MM.1S (cell line): Measurements from ENCODE around the gene CBFA2T2.

Experiments
- DNase-seq: peaks from one replicate; pipeline ENCODE4 v3.0.0-alpha.2; 2015
- H2AFZ ChIP-seq: fragments of 300-600 bp; sonication (generic); 2 replicates; pipeline ENCODE4 v1.6.0; 2016; ENCODE audit warnings: antibody characterized with exemption, low read length
- H3F3A ChIP-seq: fragments of 300-600 bp; sonication (generic); 2 replicates; pipeline ENCODE4 v1.6.1; 2016; ENCODE audit warnings: mild to moderate bottlenecking, antibody characterized with exemption, low read length, moderate library complexity, mixed read lengths; ENCODE audit not compliant: insufficient read depth
- H3K27ac ChIP-seq: fragments of 300-600 bp; sonication (generic); 2 replicates; pipeline ENCODE4 v1.5.1; 2016; ENCODE audit warnings: mild to moderate bottlenecking, low read length
- H3K27me3 ChIP-seq: fragments of 300-600 bp; sonication (generic); replicated peaks from 2 replicates; pipeline ENCODE4 v1.6.0; 2016; ENCODE audit warnings: low read length; ENCODE audit not compliant: insufficient read depth
- H3K36me3 ChIP-seq: fragments of 300-600 bp; sonication (generic); replicated peaks from 2 replicates; pipeline ENCODE4 v1.6.1; 2016; ENCODE audit warnings: mild to moderate bottlenecking, low read length, mixed read lengths; ENCODE audit not compliant: insufficient read depth
- H3K4me1 ChIP-seq: fragments of 300-600 bp; sonication (generic); 2 replicates; pipeline ENCODE4 v1.6.1; 2016; ENCODE audit warnings: low read length, mixed read lengths
- H3K4me2 ChIP-seq: fragments of 300-600 bp; sonication (generic); 2 replicates; pipeline ENCODE4 v1.6.0; 2016; ENCODE audit warnings: low read depth, low read length
- H3K4me3 ChIP-seq: fragments of 300-600 bp; sonication (generic); 2 replicates; pipeline ENCODE4 v1.5.1; 2016; ENCODE audit warnings: low read length, mixed read lengths
- H3K79me2 ChIP-seq: fragments of 300-600 bp; sonication (generic); 2 replicates; pipeline ENCODE4 v1.6.1; 2016; ENCODE audit warnings: mixed run types, low read length, mixed read lengths
- H3K9ac ChIP-seq: fragments of 300-600 bp; sonication (generic); 2 replicates; pipeline ENCODE4 v1.6.1; 2016; ENCODE audit warnings: low read length, mixed read lengths
- H3K9me2 ChIP-seq: fragments of 300-600 bp; sonication (generic); replicated peaks from 2 replicates; pipeline ENCODE4 v1.6.1; 2016; ENCODE audit warnings: mild to moderate bottlenecking, low read length, mixed read lengths; ENCODE audit not compliant: insufficient read depth
- H3K9me3 ChIP-seq: fragments of 300-600 bp; sonication (generic); replicated peaks from 2 replicates; pipeline ENCODE4 v1.6.1; 2016; ENCODE audit warnings: mild to moderate bottlenecking, low read length, mixed read lengths; ENCODE audit not compliant: insufficient read depth
- H4K20me1 ChIP-seq: fragments of 300-600 bp; sonication (generic); 2 replicates; pipeline ENCODE4 v1.6.1; 2016; ENCODE audit warnings: mild to moderate bottlenecking, low read length, moderate library complexity, mixed read lengths; ENCODE audit not compliant: insufficient read depth
- EZH2 ChIP-seq: fragments of 300-600 bp; sonication (generic); optimal IDR thresholded peaks from 2 replicates; pipeline ENCODE3; 2017; ENCODE audit warnings: low read depth, mild to moderate bottlenecking, antibody characterized with exemption, low read length, mixed read lengths
- EZH2phosphoT487 ChIP-seq: fragments of 300-600 bp; sonication (generic); IDR thresholded peaks from 2 replicates; pipeline ENCODE4 v1.6.1; 2018; ENCODE audit warnings: antibody characterized with exemption, low read length
- TF ChIP-seq, protein P1 (sequence below): fragments of 300-600 bp; sonication (generic); IDR thresholded peaks from 2 replicates; pipeline ENCODE4 v1.5.1; 2016; ENCODE audit warnings: antibody characterized with exemption, low read length, mixed read lengths

Gene CBFA2T2

DNA sequence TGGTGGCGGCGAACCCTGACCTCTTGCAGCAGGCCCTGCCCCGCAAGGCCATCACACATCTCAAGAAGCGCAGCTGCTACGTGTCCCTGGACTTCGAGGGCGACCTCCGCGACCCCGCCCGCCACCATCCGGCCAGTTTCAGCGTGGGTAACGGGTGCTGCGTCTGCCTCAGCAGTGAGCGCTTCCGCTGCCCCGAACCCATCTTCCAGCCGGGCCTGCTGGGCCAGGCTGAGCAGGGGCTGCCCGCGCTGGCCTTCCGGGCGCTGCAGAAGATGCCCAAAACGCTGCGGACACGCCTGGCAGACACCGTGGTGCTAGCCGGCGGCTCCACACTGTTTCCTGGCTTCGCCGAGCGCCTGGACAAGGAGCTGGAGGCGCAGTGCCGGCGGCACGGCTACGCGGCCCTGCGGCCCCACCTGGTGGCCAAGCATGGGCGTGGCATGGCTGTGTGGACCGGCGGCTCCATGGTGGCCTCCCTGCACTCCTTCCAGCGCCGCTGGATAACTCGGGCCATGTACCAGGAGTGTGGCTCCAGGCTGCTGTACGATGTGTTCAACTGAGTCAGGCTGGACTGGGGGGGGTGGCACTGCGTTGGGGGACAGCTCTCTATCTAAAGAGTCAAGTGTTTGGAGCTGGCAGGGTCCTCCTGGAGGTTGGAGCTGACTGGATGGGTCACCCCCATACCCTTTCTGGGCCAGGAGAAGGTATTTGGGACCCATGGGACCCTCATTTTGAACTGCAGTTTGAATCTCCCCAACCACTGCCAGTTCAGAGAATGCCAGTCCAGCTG, 178.0 kb downstream of the CBFA2T2 start:
- no peaks in the 10 kb centered on the region for H4K20me1 ChIP-seq
- H3F3A ChIP-seq = peaks cover 26% of the 10 kb centered on the region
- DNase-seq = peak; percentile 82
- peak overlapping the region; percentile 98 for H3K4me2 ChIP-seq
- peak overlapping the region; percentile 80 for H2AFZ ChIP-seq
- H3K27me3 ChIP-seq = no peaks in the 10 kb centered on the region
- H3K9me2 ChIP-seq = no peaks in the 10 kb centered on the region
- peak overlapping the region; percentile 76 for H3K4me3 ChIP-seq
- peak overlapping the region; percentile 63 for H3K9ac ChIP-seq
- no peaks in the 10 kb centered on the region for H3K36me3 ChIP-seq
- peak overlapping the region; percentile 84; the same call in 1 of the 2 replicates for H3K27ac ChIP-seq
- TF ChIP-seq EZH2phosphoT487 (no peak), EZH2 (no peak)
- TF ChIP-seq, protein P1, sequence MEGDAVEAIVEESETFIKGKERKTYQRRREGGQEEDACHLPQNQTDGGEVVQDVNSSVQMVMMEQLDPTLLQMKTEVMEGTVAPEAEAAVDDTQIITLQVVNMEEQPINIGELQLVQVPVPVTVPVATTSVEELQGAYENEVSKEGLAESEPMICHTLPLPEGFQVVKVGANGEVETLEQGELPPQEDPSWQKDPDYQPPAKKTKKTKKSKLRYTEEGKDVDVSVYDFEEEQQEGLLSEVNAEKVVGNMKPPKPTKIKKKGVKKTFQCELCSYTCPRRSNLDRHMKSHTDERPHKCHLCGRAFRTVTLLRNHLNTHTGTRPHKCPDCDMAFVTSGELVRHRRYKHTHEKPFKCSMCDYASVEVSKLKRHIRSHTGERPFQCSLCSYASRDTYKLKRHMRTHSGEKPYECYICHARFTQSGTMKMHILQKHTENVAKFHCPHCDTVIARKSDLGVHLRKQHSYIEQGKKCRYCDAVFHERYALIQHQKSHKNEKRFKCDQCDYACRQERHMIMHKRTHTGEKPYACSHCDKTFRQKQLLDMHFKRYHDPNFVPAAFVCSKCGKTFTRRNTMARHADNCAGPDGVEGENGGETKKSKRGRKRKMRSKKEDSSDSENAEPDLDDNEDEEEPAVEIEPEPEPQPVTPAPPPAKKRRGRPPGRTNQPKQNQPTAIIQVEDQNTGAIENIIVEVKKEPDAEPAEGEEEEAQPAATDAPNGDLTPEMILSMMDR = peak; percentile 93
- H3K4me1 ChIP-seq = peaks cover 22% of the 10 kb centered on the region
- no peaks in the 10 kb centered on the region for H3K9me3 ChIP-seq
- peaks cover 18% of the 10 kb centered on the region for H3K79me2 ChIP-seq

DNA sequence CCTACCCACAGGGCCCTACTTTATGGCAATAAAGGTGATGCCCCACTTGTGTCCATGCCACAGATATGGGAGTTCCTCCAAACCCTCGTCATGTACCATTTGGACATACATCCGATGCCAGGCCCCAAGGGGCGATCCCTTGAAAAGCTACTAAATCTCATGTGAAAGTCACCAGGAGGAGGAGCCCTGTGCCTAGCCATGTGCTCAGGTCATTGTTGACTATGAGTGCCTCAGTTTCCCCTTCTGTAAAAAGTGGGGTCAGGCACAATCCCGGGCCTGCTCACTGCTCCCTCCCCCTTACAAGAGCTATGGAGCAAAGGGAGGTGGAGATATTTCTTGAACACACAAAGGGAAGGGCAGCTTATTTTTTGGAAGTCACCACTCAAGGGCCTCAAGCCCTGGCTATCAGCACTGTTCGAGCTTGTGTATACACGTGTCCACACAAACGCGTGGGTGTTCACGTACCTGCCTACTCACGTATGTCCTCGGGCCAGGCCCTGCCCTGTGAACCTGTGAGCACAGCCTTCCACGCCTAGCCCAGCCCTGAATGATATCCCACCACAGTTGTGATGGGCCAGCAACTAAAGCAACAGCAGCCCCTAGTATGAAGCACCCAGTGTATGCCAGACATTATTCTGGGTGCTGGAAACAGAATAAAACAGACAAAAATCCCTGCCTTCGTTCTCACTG, 178.7 kb downstream of the CBFA2T2 start:
- Histone ChIP-seq H3K9ac (no peak overlapping the region; the same call in 1 of the 2 replicates), H3K4me2 (peak overlapping the region; percentile 98), H2AFZ (no peak overlapping the region), H3K4me3 (no peak overlapping the region; the same call in 1 of the 2 replicates), H3K27me3 (no peaks in the 10 kb centered on the region), H3K9me2 (no peaks in the 10 kb centered on the region), H4K20me1 (no peaks in the 10 kb centered on the region), H3F3A (peaks cover 26% of the 10 kb centered on the region), H3K9me3 (no peaks in the 10 kb centered on the region), H3K36me3 (no peaks in the 10 kb centered on the region), H3K27ac (no peak overlapping the region), H3K4me1 (peaks cover 27% of the 10 kb centered on the region), H3K79me2 (peaks cover 26% of the 10 kb centered on the region)
- TF ChIP-seq EZH2 (no peak), EZH2phosphoT487 (no peak)
- TF ChIP-seq, protein P1 = no peak
- no peak for DNase-seq

DNA sequence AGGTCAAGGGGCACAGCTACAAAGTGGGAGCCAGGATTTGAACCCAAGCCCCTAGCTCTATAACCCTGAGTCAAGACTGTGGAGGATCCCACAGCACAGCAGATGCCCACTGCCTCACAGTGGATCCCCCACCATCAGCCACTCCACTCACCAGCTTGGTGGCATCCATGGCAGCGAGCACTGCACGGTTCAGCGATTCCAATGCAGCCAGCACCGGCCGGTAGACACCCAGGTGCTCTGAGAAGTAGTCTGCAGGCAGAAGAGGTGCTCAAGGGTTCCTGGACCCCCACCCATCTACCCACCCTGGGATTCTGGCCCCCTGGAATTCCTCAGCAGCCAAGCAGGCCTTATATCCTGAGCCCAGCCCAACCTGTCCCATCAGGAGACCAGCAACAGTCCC, 179.3 kb downstream of the CBFA2T2 start:
- Histone ChIP-seq H3K27ac (no peak overlapping the region), H2AFZ (no peak overlapping the region), H4K20me1 (no peaks in the 10 kb centered on the region), H3F3A (peaks cover 26% of the 10 kb centered on the region), H3K9ac (no peak overlapping the region), H3K9me3 (no peaks in the 10 kb centered on the region), H3K9me2 (no peaks in the 10 kb centered on the region), H3K79me2 (peaks cover 30% of the 10 kb centered on the region), H3K4me3 (no peak overlapping the region), H3K4me2 (no peak overlapping the region), H3K27me3 (no peaks in the 10 kb centered on the region), H3K36me3 (no peaks in the 10 kb centered on the region), H3K4me1 (peaks cover 22% of the 10 kb centered on the region)
- DNase-seq = no peak
- TF ChIP-seq, protein P1 = no peak
- TF ChIP-seq EZH2 (no peak), EZH2phosphoT487 (no peak)
